NT2/D1 (cell line): ENCODE measurements around the gene RUFY3.

Source experiments
- DNase-seq: peaks from one replicate; pipeline ENCODE4 v3.0.0-alpha.2; 2011; ENCODE audit warnings: low read depth, low spot score
- H3K27me3 ChIP-seq: 2 replicates; pipeline ENCODE4 v1.6.0; 2011; ENCODE audit warnings: mild to moderate bottlenecking; ENCODE audit not compliant: insufficient read length, insufficient read depth
- H3K36me3 ChIP-seq: 2 replicates; pipeline ENCODE4 v1.6.1; 2011; ENCODE audit warnings: mild to moderate bottlenecking, low read length, mixed read lengths; ENCODE audit not compliant: insufficient read depth, insufficient read length
- H3K4me1 ChIP-seq: 2 replicates; pipeline ENCODE4 v1.5.1; 2011; ENCODE audit not compliant: insufficient read depth, insufficient read length
- H3K4me3 ChIP-seq: 2 replicates; pipeline ENCODE4 v1.5.1; 2011; ENCODE audit warnings: low read depth; ENCODE audit not compliant: insufficient read length
- H3K9ac ChIP-seq: 2 replicates; pipeline ENCODE4 v1.6.0; 2011; ENCODE audit warnings: low read depth; ENCODE audit not compliant: insufficient read length
- H3K9me3 ChIP-seq: 2 replicates; pipeline ENCODE4 v1.5.1; 2011; ENCODE audit warnings: mild to moderate bottlenecking, low read length; ENCODE audit not compliant: insufficient read depth
- SUZ12 ChIP-seq: IDR thresholded peaks from 2 replicates; pipeline ENCODE4 v1.6.1; 2011; ENCODE audit not compliant: insufficient read length, insufficient read depth; ENCODE audit errors: extremely low read depth
- YY1 ChIP-seq: IDR thresholded peaks from 2 replicates; pipeline ENCODE4 v1.6.1; 2011; ENCODE audit not compliant: insufficient read length, insufficient read depth
- ZNF274 ChIP-seq: IDR thresholded peaks from 2 replicates; pipeline ENCODE4 v1.6.1; 2011; ENCODE audit warnings: mild to moderate bottlenecking, low read depth, low read length

Gene RUFY3

DNA sequence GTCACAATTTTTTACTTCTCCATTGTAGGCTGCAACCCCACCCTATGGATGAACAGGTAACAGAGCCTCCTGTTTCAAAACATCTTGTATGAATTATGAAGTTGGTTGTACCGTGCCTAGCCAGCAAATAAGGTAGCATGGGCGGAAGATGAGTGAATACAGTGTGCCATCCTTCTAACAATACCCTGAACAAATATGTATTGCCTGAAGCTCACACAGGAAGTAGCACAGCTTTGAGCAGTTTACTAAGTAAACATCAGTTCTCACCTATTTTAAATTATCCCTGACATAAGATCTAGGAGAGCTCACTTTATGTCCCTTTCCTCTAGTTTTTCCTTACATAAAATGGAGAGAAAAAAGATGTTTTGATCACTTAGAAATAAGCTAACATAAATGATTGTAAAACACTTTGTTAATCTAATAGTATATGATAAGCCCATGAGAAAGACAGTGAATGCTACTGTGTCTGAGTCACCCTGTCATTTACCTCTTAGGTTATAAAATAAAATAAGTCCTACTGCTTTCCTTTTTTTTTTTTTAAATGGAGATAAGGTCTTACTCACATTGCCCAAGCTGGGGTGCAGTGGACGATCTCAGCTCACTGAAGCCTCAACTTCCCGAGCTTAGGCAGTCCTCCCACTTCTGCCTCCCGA is 81.3 kb downstream of the RUFY3 start:
- H3K9ac ChIP-seq = no peak overlapping the region
- peaks cover 6% of the 10 kb centered on the region for H3K36me3 ChIP-seq
- H3K9me3 ChIP-seq = no peaks in the 10 kb centered on the region
- TF ChIP-seq ZNF274 = no peak
- no peak for TF ChIP-seq YY1
- TF ChIP-seq SUZ12 = no peak
- no peaks in the 10 kb centered on the region for H3K27me3 ChIP-seq
- H3K4me1 ChIP-seq = no peaks in the 10 kb centered on the region
- no peak overlapping the region for H3K4me3 ChIP-seq
- DNase-seq = no peak

DNA sequence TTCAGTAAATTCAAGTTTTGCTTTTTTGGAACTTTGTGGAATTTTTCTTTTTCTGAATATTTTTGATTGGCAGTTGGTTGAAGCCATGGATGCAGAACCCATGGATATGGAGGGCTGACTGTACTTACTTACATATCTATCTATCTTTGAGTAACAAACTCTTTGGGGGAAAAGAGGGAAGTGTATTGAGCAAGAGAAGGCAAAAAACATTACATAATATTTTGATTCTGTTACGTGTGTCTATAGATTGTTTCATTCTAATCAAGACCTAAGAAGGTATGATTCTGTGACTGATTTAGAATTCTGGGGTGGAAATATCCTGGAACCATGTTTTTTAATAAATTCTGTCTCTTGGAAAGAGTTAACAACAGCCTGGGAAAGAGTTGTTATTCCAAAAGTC is 86.4 kb downstream of the RUFY3 start:
- no peaks in the 10 kb centered on the region for H3K9me3 ChIP-seq
- peaks cover 6% of the 10 kb centered on the region for H3K36me3 ChIP-seq
- no peak overlapping the region for H3K4me3 ChIP-seq
- H3K27me3 ChIP-seq = no peaks in the 10 kb centered on the region
- no peaks in the 10 kb centered on the region for H3K4me1 ChIP-seq
- DNase-seq = no peak
- H3K9ac ChIP-seq = no peak overlapping the region
- TF ChIP-seq SUZ12 (no peak), YY1 (no peak), ZNF274 (no peak)

DNA sequence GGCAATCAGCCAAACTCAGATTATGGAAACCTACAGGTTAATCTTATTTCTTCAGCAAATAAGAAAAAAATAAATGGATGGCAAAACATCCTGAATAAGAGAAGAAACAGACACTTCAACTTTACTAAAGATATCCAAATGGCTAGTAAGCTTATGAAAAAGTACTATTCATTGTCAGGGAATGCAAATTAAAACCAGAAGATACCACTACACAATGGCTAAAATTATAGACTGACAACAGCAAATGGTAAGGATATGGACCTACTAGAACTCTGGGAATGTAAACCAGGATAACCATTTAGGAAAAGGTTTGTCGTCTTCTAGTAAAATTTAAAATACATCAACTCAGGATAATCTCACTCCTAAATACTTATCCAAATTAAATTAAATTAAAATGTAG is 93.6 kb downstream of the RUFY3 start:
- H3K9me3 ChIP-seq = no peaks in the 10 kb centered on the region

DNA sequence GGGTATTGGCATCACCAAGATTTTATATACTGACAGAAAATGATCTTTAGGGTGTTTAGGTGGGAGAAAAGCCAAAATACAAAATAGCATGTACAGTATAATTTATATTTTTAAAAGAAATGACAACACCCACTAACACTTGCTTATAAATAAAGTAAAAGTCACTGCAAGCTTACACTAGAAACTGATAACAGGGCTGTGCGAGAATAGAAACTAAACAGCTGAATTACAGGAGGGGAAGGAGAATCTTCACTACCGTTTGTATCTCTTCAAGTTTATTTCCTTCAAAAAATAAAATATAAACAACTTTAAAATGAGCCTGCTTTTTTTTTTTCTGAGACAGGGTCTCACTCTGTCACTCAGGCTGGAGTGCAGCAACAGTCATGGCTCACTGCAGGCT is 95.1 kb downstream of the RUFY3 start:
- Histone ChIP-seq H3K9ac (no peak overlapping the region), H3K4me1 (no peaks in the 10 kb centered on the region), H3K36me3 (peaks cover 30% of the 10 kb centered on the region), H3K9me3 (no peaks in the 10 kb centered on the region), H3K27me3 (no peaks in the 10 kb centered on the region), H3K4me3 (no peak overlapping the region)
- TF ChIP-seq ZNF274 = no peak
- TF ChIP-seq YY1 = no peak
- no peak for TF ChIP-seq SUZ12
- DNase-seq = no peak

More for the DNA sequence above, 93.6 kb downstream of the RUFY3 start:
- Histone ChIP-seq H3K4me1 (no peaks in the 10 kb centered on the region), H3K27me3 (no peaks in the 10 kb centered on the region), H3K36me3 (peaks cover 21% of the 10 kb centered on the region), H3K4me3 (no peak overlapping the region), H3K9ac (no peak overlapping the region)
- no peak for DNase-seq
- TF ChIP-seq SUZ12 = no peak
- no peak for TF ChIP-seq ZNF274

DNA sequence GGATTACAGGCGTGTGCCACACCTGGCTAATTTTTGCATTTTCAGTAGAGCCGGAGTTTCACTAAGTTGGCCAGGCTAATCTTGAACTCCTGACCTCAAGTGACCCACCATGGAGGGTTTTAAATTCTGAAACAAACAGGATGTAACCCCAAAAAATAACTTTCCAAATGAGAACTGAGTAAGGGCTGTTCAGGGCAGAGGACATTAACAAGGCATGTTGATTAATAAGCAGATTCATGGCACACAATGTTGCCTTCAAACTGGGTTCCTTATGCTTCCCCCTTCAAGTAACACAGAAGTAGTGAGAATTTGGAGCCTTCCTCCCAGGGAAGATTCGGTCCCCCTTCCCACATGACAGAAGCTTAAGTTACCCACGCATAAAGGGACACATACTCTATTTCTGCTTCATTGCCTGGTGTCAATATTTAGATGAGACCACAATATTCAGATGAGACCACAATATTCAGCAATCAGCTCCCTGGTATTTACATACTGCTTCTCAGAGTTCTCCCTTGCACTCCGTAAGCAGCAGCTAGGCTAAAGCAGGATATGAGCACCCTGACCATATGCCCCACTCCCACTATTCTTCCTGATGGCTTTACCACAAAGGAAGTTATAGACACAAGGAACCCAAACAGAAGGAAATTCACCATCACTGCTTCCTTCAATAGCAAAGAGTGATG is 96.5 kb downstream of the RUFY3 start:
- Histone ChIP-seq H3K27me3 (no peaks in the 10 kb centered on the region), H3K9me3 (no peaks in the 10 kb centered on the region), H3K4me1 (no peaks in the 10 kb centered on the region), H3K36me3 (peaks cover 38% of the 10 kb centered on the region), H3K4me3 (no peak overlapping the region), H3K9ac (no peak overlapping the region)
- no peak for DNase-seq
- TF ChIP-seq ZNF274 (no peak), YY1 (no peak), SUZ12 (no peak)

DNA sequence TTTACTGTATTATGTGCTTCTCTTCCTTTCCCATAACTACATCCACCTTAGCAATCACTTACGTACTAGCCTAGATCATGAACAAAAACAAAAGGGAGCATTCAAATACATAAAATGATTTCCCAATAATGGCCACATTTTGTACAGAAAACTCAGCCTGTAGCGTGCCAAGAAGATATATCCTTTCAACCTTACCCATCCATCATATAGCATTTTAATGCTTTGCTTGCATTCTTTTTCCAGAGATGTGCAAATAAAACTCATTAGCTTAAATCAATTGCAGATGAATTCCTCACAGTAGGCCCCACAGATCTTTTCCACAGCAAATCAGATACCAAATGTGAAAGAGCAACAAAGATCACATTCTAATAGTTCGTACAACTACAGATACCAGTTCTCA is 97.2 kb downstream of the RUFY3 start:
- H3K36me3 ChIP-seq = peaks cover 42% of the 10 kb centered on the region
- no peak overlapping the region for H3K9ac ChIP-seq
- DNase-seq = no peak
- no peak overlapping the region for H3K4me3 ChIP-seq
- H3K4me1 ChIP-seq = no peaks in the 10 kb centered on the region
- no peak for TF ChIP-seq ZNF274
- no peak for TF ChIP-seq SUZ12
- TF ChIP-seq YY1 = no peak
- H3K27me3 ChIP-seq = no peaks in the 10 kb centered on the region
- no peaks in the 10 kb centered on the region for H3K9me3 ChIP-seq

DNA sequence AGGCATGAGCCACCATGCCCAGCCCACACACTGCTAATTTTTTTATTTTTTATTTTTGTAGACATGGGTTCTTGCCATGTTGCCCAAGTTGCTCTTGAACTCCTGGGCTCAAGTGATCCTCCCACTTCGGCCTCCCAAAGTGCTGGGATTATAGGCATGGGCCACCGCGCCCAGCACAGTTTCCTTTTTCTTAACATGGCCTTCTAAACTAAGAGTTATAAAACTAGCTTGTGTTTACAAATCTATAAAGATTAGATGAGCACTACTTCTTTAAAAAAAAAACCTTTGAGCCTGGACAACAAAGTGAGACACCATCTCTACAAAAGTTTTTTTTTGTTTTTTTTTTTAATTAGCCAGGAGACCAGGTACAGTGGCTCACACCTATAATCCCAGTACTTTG is 107.3 kb downstream of the RUFY3 start:
- Histone ChIP-seq H3K9me3 (no peaks in the 10 kb centered on the region), H3K27me3 (no peaks in the 10 kb centered on the region), H3K4me3 (no peak overlapping the region), H3K4me1 (no peaks in the 10 kb centered on the region), H3K36me3 (peaks cover 80% of the 10 kb centered on the region), H3K9ac (no peak overlapping the region)
- DNase-seq = no peak
- no peak for TF ChIP-seq SUZ12
- TF ChIP-seq YY1 = no peak
- no peak for TF ChIP-seq ZNF274
